GM12875 (cell line): Measurements from ENCODE around the gene SMTN.
"Not testable (repeated sequence)": the region's sequence is repeated elsewhere in the genome, so short reads cannot be mapped to it uniquely, and the experiment has no call there.

Source experiments
- H3K4me3 ChIP-seq: one replicate; pipeline ENCODE4 v1.5.1; 2011; ENCODE audit warnings: low read depth, low read length, control low read depth
- CTCF ChIP-seq: IDR thresholded peaks from 2 replicates; pipeline ENCODE4 v1.5.1; 2011; ENCODE audit warnings: low read depth, mild to moderate bottlenecking, control low read depth, inconsistent platforms, low read length, moderate library complexity, borderline replicate concordance; ENCODE audit not compliant: insufficient read depth

SMTN gene

GRCh38 chr22:31093086-31093850 is 12.2 kb downstream of the SMTN start:
- H3K4me3 ChIP-seq, result no peak overlapping the region
- TF ChIP-seq CTCF, result no peak

GRCh38 chr22:31094021-31094551 is 13.0 kb downstream of the SMTN start:
- no peak for TF ChIP-seq CTCF
- no peak overlapping the region for H3K4me3 ChIP-seq

GRCh38 chr22:31094741-31095140 is 13.6 kb downstream of the SMTN start:
- no peak for TF ChIP-seq CTCF
- H3K4me3 ChIP-seq, result no peak overlapping the region

- no peak for TF ChIP-seq CTCF
- H3K4me3 ChIP-seq, result no peak overlapping the region
Measured at GRCh38 chr22:31095637-31096249, 14.6 kb downstream of the SMTN start.

GRCh38 chr22:31096657-31097279 is 15.7 kb downstream of the SMTN start:
- no peak overlapping the region for H3K4me3 ChIP-seq
- no peak for TF ChIP-seq CTCF

GRCh38 chr22:31097539-31097938 is 16.4 kb downstream of the SMTN start:
- not testable (repeated sequence) for H3K4me3 ChIP-seq

- TF ChIP-seq CTCF, result no peak
- H3K4me3 ChIP-seq, result no peak overlapping the region
Measured at GRCh38 chr22:31097941-31098631, 17.0 kb downstream of the SMTN start.
